ENCODE measurements around the gene SP140. TPM values are rescaled to one million over a fixed set of nuclear protein-coding genes. Genes with fewer than 3 reads are reported as not detected.

The SP140 gene
- total and polyA plus RNA-seq, 2 of the 13 experiments (the other 11 are each of a cell fraction or from before 2014, with no cell fraction given), result 0.57 to 0.80 TPM

DNA sequence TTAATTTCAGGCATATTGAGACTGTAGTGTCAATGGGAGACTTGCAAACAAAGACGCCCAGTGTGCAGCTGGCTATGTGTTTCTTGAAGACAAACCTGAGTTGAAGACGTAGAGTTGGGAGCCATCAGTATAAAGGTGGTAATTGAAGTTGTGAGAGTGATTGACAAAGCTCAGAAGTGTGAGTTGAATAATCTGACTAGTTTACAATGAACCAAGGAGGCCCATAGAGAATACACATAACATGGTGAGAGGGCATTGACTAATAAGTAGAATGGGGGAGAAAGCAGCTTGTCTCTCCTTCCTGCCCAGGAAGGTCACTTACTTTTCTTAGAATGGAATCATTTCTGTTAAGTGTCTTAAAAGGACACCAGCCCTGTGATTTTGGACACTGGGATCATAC, 19.8 kb upstream of the SP140 start (continued):
- no peak for TF ChIP-seq ZNF460 (CRISPR knock-in tag; IDR thresholded peaks at IDR 0.05; ENCODE audit: borderline replicate concordance)
- TF ChIP-seq ZSCAN31 (CRISPR knock-in tag; IDR thresholded peaks at IDR 0.05; ENCODE audit: low read depth), result no peak
- TF ChIP-seq TRIM24 (CRISPR knock-in tag; IDR thresholded peaks at IDR 0.05), result no peak
- no peak for TF ChIP-seq ZNF773 (CRISPR knock-in tag; IDR thresholded peaks at IDR 0.05; ENCODE audit: borderline replicate concordance)
- no peak for TF ChIP-seq KLF12 (CRISPR knock-in tag; IDR thresholded peaks at IDR 0.05; ENCODE audit: borderline replicate concordance)

DNA sequence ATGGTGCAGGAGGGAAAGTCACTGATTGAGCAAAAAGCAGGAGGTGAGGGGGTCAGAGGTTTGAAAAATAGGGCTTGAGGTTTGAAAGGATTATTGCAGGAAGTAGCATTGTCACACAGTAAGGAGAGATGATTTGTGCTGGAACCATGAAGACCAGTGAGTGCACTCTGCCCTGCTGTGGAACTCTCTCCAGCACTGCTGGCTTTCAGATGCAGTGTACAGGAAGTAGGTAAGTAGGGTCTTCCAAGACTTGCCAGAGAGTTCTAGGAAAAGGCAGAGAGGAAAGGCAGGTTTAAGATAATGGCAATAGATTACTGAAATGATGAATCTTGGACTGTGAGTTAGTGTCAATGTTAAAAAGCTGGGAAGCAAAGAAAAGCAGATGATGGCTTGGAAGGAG, 17.0 kb upstream of the SP140 start:
- no peaks in the 10 kb centered on the region for H4K20me1 ChIP-seq (ENCODE audit: insufficient read depth, low read length)
- H3K9me3 ChIP-seq (ENCODE audit: low read length), result no peaks in the 10 kb centered on the region
- H3K79me2 ChIP-seq (ENCODE audit: insufficient read depth, low read length), result no peaks in the 10 kb centered on the region
- ChIA-PET POLR2A (no interaction called here), CTCF (ENCODE audit: low intra/inter-chr PET ratio, low total read pairs) (no interaction called here)
- H3K27ac ChIP-seq (ENCODE audit: extremely low read length, insufficient read depth, low read length), result no peak overlapping the region
- no peak overlapping the region for H3K4me3 ChIP-seq (replicated peaks in 1 of 3; ENCODE audit: insufficient read depth in 1 of 3, low read depth in 2 of 3, low read length in 3 of 3)
- no peak for FAIRE-seq
- ATAC-seq, result no peak
- intact Hi-C loops (cut with micrococcal nuclease; ENCODE audit: unreplicated experiment) (no loop called here), in situ Hi-C loops (cut with HindIII; ENCODE audit: extremely low pct_ligation_motif_present, low pct_unique_long_range_greater_than_20kb) (no loop called here)
- peaks cover 0 to 24% of the 10 kb centered on the region in 2 experiments; a peak in 2 of 5 replicates for H3K36me3 ChIP-seq (replicated peaks in 1 of 2; ENCODE audit: control insufficient read depth in 1 of 2, insufficient read depth in 2 of 2, low read length in 2 of 2)
- no peaks in the 10 kb centered on the region for H3K27me3 ChIP-seq (ENCODE audit: control insufficient read depth in 1 of 2, insufficient read depth in 2 of 2, low read length in 2 of 2)
- no TSS peak for BruUV-seq (replicated peaks)
- DNase-seq (ENCODE audit: low spot score), result no peak
- H2AFZ ChIP-seq (ENCODE audit: low read length), result no peak overlapping the region
- no peak overlapping the region for H3K4me2 ChIP-seq (ENCODE audit: low read depth, low read length)
- no peak overlapping the region for H3K9ac ChIP-seq (ENCODE audit: insufficient read depth, low read depth, low read length)
- no peaks in the 10 kb centered on the region for H3K4me1 ChIP-seq (ENCODE audit: insufficient read depth, low read length)
- TF ChIP-seq, protein P1, sequence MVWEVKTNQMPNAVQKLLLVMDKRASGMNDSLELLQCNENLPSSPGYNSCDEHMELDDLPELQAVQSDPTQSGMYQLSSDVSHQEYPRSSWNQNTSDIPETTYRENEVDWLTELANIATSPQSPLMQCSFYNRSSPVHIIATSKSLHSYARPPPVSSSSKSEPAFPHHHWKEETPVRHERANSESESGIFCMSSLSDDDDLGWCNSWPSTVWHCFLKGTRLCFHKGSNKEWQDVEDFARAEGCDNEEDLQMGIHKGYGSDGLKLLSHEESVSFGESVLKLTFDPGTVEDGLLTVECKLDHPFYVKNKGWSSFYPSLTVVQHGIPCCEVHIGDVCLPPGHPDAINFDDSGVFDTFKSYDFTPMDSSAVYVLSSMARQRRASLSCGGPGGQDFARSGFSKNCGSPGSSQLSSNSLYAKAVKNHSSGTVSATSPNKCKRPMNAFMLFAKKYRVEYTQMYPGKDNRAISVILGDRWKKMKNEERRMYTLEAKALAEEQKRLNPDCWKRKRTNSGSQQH (CRISPR knock-in tag; IDR thresholded peaks at IDR 0.05; ENCODE audit: low read depth), result no peak
- no peak for TF ChIP-seq NFYC (CRISPR knock-in tag; IDR thresholded peaks at IDR 0.05)
- TF ChIP-seq JUN (CRISPR knock-in tag; IDR thresholded peaks at IDR 0.05), result no peak
- TF ChIP-seq PAWR (CRISPR knock-in tag; IDR thresholded peaks at IDR 0.05; ENCODE audit: borderline replicate concordance), result no peak
- TF ChIP-seq, protein P2, sequence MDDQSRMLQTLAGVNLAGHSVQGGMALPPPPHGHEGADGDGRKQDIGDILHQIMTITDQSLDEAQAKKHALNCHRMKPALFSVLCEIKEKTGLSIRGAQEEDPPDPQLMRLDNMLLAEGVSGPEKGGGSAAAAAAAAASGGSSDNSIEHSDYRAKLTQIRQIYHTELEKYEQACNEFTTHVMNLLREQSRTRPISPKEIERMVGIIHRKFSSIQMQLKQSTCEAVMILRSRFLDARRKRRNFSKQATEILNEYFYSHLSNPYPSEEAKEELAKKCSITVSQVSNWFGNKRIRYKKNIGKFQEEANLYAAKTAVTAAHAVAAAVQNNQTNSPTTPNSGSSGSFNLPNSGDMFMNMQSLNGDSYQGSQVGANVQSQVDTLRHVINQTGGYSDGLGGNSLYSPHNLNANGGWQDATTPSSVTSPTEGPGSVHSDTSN (CRISPR knock-in tag; IDR thresholded peaks at IDR 0.05; ENCODE audit: borderline replicate concordance), result no peak
- TF ChIP-seq GATAD1 (CRISPR knock-in tag; IDR thresholded peaks at IDR 0.05), result no peak
- no peak for TF ChIP-seq MED13 (CRISPR knock-in tag; IDR thresholded peaks at IDR 0.05)
- TF ChIP-seq KDM4B (CRISPR knock-in tag; IDR thresholded peaks at IDR 0.05), result no peak
- TF ChIP-seq MTF2 (CRISPR knock-in tag; IDR thresholded peaks at IDR 0.05; ENCODE audit: borderline replicate concordance), result no peak
- TF ChIP-seq, protein P3, sequence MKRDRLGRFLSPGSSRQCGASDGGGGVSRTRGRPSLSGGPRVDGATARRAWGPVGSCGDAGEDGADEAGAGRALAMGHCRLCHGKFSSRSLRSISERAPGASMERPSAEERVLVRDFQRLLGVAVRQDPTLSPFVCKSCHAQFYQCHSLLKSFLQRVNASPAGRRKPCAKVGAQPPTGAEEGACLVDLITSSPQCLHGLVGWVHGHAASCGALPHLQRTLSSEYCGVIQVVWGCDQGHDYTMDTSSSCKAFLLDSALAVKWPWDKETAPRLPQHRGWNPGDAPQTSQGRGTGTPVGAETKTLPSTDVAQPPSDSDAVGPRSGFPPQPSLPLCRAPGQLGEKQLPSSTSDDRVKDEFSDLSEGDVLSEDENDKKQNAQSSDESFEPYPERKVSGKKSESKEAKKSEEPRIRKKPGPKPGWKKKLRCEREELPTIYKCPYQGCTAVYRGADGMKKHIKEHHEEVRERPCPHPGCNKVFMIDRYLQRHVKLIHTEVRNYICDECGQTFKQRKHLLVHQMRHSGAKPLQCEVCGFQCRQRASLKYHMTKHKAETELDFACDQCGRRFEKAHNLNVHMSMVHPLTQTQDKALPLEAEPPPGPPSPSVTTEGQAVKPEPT (CRISPR knock-in tag; IDR thresholded peaks at IDR 0.05; ENCODE audit: low read depth), result no peak
- no peak for TF ChIP-seq RARA (CRISPR knock-in tag; IDR thresholded peaks at IDR 0.05)
- TF ChIP-seq, protein P4, sequence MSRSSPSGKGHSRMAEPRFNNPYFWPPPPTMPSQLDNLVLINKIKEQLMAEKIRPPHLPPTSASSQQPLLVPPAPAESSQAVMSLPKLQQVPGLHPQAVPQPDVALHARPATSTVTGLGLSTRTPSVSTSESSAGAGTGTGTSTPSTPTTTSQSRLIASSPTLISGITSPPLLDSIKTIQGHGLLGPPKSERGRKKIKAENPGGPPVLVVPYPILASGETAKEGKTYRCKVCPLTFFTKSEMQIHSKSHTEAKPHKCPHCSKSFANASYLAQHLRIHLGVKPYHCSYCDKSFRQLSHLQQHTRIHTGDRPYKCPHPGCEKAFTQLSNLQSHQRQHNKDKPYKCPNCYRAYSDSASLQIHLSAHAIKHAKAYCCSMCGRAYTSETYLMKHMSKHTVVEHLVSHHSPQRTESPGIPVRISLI (CRISPR knock-in tag; IDR thresholded peaks at IDR 0.05; ENCODE audit: borderline replicate concordance), result no peak
- TF ChIP-seq ZKSCAN5 (CRISPR knock-in tag; IDR thresholded peaks at IDR 0.05), result no peak
- TF ChIP-seq ZNF484 (CRISPR knock-in tag; IDR thresholded peaks at IDR 0.05; ENCODE audit: borderline replicate concordance, low read depth), result no peak
- TF ChIP-seq ZNF207 (IDR thresholded peaks at IDR 0.05; ENCODE audit: borderline replicate concordance), result no peak
- no peak for TF ChIP-seq NFKBIZ (CRISPR knock-in tag; IDR thresholded peaks at IDR 0.05)
